ENCODE measurements around the gene GARIN5B. TPM values are rescaled to one million over a fixed set of nuclear protein-coding genes. Genes with fewer than 3 reads are reported as not detected.

The GARIN5B gene
- total and polyA plus RNA-seq, 2 of the 4 experiments (the other 2 are of a cell fraction): not detected

DNA sequence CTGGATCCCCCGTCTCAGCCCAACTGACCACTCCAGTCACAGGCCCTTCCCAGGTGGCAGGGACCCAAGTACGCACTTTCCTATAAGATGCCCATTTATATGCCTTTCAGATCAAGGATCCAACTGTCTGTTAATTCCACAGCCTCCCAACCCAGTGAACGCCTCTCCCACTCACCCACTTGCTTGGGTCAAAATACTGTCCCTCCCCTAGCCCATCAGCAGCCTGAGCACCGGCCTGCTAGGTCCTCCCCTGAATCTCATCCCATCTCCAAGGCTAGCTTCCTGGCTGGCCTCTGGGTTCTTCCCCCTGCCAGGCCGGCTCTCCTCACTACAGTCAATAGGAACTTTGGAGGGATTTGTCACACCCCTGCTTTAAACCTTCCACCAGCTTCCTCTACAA, 42.6 kb upstream of the GARIN5B start:
- Histone ChIP-seq H4K5ac (ENCODE audit: low read depth, low read length) (no peak overlapping the region), H2BK120ac (ENCODE audit: low read depth, low read length) (no peak overlapping the region), H2AK9ac (replicated peaks; ENCODE audit: low read depth, low read length, poor library complexity) (no peak overlapping the region), H2BK15ac (ENCODE audit: low read depth, low read length) (no peak overlapping the region), H3K27ac (ENCODE audit: insufficient read depth, low read length) (no peak overlapping the region), H2AFZ (replicated peaks; ENCODE audit: low read length, poor library complexity) (no peak overlapping the region), H3K9me3 (ENCODE audit: control insufficient read depth, insufficient read depth, low read length) (no peaks in the 10 kb centered on the region), H3K4ac (ENCODE audit: low read depth, low read length) (no peak overlapping the region; the same call in 1 of the 2 replicates), H3K56ac (ENCODE audit: extremely low read depth, insufficient read depth, low read length) (no peak overlapping the region), H4K91ac (ENCODE audit: insufficient read depth, low read depth, low read length) (no peak overlapping the region), H3K14ac (replicated peaks; ENCODE audit: low read depth, low read length) (0 out of 2 replicates have a peak overlapping the region, but pooled peaks have one; percentile 40), H3K27me3 (ENCODE audit: control insufficient read depth, insufficient read depth, low read length) (no peaks in the 10 kb centered on the region), H2BK5ac (ENCODE audit: low read depth, low read length, poor library complexity, severe bottlenecking) (no peak overlapping the region), H3K4me1 (ENCODE audit: control insufficient read depth, insufficient read depth, low read length) (peaks cover 17% of the 10 kb centered on the region), H2BK20ac (ENCODE audit: low read depth, low read length) (no peak overlapping the region), H4K8ac (ENCODE audit: low read depth in 2 of 2, low read length in 2 of 2) (no peak overlapping the region), H3K18ac (ENCODE audit: low read depth, low read length) (no peak overlapping the region), H3K36me3 (ENCODE audit: control insufficient read depth, insufficient read depth, low read length) (peaks cover 39% of the 10 kb centered on the region), H3K4me3 (ENCODE audit: insufficient read depth, low read depth, low read length) (peak overlapping the region; percentile 64; the same call in 1 of the 2 replicates), H3K9ac (ENCODE audit: low read depth, low read length) (peak overlapping the region; percentile 76), H3K4me2 (ENCODE audit: low read depth, low read length) (peak overlapping the region; percentile 98), H3K23ac (ENCODE audit: low read depth, low read length) (peak overlapping the region; percentile 96; the same call in 1 of the 2 replicates), H4K20me1 (ENCODE audit: insufficient read depth, low read length) (peaks cover 55% of the 10 kb centered on the region), H2AK5ac (ENCODE audit: low read depth, low read length) (no peak overlapping the region), H3K9me1 (ENCODE audit: insufficient read depth, low read length) (peaks cover 19% of the 10 kb centered on the region), H3K79me1 (ENCODE audit: low read depth in 1 of 2, low read length in 2 of 2) (peaks cover 7 to 50% of the 10 kb centered on the region in 2 experiments)
- intact Hi-C loops (cut with micrococcal nuclease): loop anchor here (5.0 kb wide), 1 partner anchor 97 kb away; no protein-coding TSS in a partner anchor
- ATAC-seq (ENCODE audit: low read depth): no peak
- no TSS peak for BruUV-seq (replicated peaks)
- CTCF ChIA-PET: no interaction called here
- 0 out of 2 replicates have a peak, but pooled peaks have one; percentile 7 for TF ChIP-seq POLR2A (IDR thresholded peaks at IDR 0.05; ENCODE audit: low read depth, low read length)
- TF ChIP-seq, protein P1, sequence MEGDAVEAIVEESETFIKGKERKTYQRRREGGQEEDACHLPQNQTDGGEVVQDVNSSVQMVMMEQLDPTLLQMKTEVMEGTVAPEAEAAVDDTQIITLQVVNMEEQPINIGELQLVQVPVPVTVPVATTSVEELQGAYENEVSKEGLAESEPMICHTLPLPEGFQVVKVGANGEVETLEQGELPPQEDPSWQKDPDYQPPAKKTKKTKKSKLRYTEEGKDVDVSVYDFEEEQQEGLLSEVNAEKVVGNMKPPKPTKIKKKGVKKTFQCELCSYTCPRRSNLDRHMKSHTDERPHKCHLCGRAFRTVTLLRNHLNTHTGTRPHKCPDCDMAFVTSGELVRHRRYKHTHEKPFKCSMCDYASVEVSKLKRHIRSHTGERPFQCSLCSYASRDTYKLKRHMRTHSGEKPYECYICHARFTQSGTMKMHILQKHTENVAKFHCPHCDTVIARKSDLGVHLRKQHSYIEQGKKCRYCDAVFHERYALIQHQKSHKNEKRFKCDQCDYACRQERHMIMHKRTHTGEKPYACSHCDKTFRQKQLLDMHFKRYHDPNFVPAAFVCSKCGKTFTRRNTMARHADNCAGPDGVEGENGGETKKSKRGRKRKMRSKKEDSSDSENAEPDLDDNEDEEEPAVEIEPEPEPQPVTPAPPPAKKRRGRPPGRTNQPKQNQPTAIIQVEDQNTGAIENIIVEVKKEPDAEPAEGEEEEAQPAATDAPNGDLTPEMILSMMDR (conservative IDR thresholded peaks at IDR 0.05; ENCODE audit: low read depth, low read length): no peak
- no peak for DNase-seq
- POLR2A ChIA-PET (ENCODE audit: unreplicated experiment): interaction anchor here (1.0 kb wide), 1 partner anchor 104 kb away, joined by 4 read pairs; no protein-coding TSS in a partner anchor
- in situ Hi-C loops (cut with MboI; ENCODE audit: low sequenced_read_pairs): no loop called here
- dilution Hi-C loops (cut with HindIII; ENCODE audit: low sequenced_read_pairs, unreplicated experiment): no loop called here
- 87% methylated on average over 5 of the region's 5 CpGs; no CpG with 5 or more reads in 1 of the 2 experiments for WGBS, 2 experiments (ENCODE audit: extremely low coverage in 2 of 2, insufficient read length in 1 of 2)
